AG10803 (cell line): ENCODE measurements around the gene FOXN4.

ENCODE experiments used
- DNase-seq: peaks from one replicate; pipeline ENCODE4 v3.0.0; 2010; ENCODE audit warnings: low read depth
- H3K4me3 ChIP-seq: 2 replicates; pipeline ENCODE4 v1.5.1; 2011; ENCODE audit warnings: mild to moderate bottlenecking, low read length, control low read depth
- CTCF ChIP-seq: conservative IDR thresholded peaks from 2 replicates; pipeline ENCODE4 v1.5.1; 2011; ENCODE audit warnings: mild to moderate bottlenecking, low read length, control low read depth, inconsistent platforms

FOXN4 gene

DNA sequence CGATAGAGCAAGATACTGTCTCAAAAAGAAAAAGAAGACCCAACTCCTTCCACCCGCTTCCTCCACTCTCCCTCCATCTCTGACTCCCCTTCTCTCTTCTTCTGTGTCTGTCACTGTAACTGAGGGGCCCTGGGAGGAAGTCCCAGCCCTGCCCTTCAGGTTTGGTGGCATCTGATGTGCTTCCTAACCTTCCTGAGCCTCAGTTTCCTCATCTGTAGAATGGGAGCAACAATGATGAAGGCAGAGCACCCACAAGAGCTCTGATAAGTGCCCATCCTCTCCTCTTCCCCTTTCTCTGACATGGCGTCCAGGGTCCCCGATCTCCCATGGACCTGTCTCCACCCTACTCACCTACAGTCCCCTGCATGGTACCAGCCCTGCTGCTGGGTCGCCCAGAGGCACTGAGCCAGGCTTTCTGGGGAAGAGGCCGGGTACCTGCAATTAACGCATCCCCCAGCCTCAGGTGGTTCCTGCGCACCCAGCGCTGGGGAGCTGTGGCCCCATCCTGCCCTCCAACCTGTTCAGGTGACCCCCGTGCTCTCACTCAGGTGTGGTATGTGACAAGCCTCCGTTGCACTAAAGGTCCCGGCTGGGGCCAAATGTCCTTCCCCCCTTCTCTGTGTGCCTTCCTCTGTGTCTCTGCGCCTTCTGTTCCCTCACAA, 13.2 kb downstream of the FOXN4 start:
- no peak for TF ChIP-seq CTCF
- no peak overlapping the region for H3K4me3 ChIP-seq
- DNase-seq = no peak

DNA sequence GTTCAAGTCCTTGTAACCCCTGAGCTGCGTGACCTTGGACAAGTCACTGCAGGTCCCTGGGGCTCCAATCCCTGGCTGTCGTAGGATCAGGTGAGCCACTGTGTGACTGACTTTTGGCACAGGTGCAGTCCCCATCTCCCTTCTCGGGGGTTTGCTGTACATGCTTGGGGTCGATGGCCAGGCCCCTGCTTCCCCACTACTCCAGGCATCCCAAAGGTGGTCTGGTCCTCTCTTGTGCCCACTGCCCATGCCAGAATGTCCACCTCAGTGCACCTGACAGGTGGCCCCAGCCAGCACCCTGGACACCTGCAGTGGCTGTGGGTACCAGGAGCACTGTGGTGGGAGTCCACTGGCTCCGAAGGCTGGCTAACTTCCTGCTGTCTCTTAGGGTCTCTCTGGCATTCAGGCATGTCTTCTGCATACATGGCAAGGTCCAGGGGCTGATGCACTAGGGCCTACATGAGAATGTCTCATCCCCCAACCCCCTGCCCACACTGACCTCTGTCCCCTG, 14.7 kb downstream of the FOXN4 start:
- no peak for DNase-seq
- TF ChIP-seq CTCF = no peak
- H3K4me3 ChIP-seq = no peak overlapping the region

GRCh38 chr12:109293106-109293505, 16.0 kb downstream of the FOXN4 start:
- H3K4me3 ChIP-seq = no peak overlapping the region
- TF ChIP-seq CTCF = no peak
- DNase-seq = no peak

GRCh38 chr12:109292342-109292711, 16.8 kb downstream of the FOXN4 start:
- DNase-seq = no peak
- TF ChIP-seq CTCF = no peak
- H3K4me3 ChIP-seq = no peak overlapping the region

DNA sequence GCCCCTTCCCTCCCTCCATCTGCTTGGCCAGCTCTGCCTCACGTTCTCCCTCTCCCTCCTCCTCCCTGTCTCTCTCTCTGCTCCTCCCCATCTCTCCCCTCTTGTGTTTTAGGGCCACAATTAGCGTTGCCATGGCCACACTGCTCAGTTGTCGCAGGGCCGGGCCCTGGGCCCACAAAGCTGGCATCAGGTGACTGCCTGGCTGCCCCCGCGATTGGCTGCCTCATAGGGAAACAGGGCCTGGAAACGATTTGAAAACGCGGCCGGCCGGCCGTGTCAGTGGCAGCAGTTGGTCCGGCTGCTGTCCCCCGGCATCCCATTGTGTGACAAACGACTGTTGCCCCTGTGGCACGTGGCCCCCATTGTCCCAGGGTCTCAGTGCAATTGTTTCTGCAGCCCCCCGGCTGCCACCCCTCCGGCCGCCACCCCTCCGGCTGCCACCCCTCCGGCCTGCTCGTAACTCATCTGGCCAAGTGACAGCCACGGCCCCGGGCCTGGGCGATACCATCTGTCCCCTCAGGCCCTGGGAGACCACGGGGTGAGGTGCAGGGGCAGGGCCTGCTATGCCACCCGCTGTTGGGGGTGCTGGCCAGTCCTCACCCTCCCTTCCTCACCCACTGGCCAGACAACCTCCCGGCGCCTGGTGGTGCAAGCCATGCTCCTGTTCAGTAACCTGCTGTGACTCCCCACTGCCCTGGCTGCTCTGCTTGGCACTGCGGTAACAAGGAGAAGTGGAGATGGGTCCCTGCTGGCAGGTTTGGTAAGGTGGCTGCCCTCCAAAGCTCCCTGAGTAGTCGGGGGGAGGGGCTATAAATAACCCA, 17.4 kb downstream of the FOXN4 start:
- no peak for TF ChIP-seq CTCF
- peak; percentile 37 for DNase-seq
- H3K4me3 ChIP-seq = peak overlapping the region; percentile 31

DNA sequence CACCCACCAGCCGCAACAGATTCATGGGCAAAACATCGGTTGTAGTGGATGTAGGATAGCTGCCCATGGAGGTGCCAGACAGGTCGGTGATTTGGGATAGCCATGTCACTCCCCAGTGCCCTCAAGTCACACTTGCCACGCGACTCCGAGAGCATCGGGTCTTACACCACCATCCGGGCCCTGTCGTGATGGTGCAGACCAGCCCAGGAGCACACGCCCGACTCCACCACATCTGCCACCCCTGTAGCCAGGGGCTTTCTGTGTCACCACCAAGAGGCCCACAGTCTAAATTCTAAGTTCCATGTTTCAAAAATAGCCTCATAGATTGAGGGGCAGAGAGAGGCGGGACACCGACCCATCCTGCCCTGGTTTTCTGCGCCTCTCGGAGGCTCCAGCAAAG, 18.0 kb downstream of the FOXN4 start:
- TF ChIP-seq CTCF = no peak
- DNase-seq = no peak
- H3K4me3 ChIP-seq = no peak overlapping the region

GRCh38 chr12:109290061-109290460, 19.0 kb downstream of the FOXN4 start:
- H3K4me3 ChIP-seq = no peak overlapping the region
- no peak for TF ChIP-seq CTCF
- no peak for DNase-seq
